PC-9 (cell line): ENCODE measurements around the gene TBC1D9B. TPM values are rescaled to one million over a fixed set of nuclear protein-coding genes. Genes with fewer than 3 reads are reported as not detected.

Experiments used
- Bru-seq: library from RNA; stranded (reverse); fragments of 400-500 nt; gene quantifications from one replicate; lab custom pipeline; 2021; lab: Mats Ljungman, UMichigan
- BruChase-seq, 2 experiments: library from RNA; stranded (reverse); fragments of 400-500 nt; gene quantifications; one replicate each; lab custom pipeline; 2021; lab: Mats Ljungman, UMichigan
- BruUV-seq: library from RNA; stranded (reverse); fragments of 400-500 nt; replicated peaks from 2 replicates; lab custom pipeline; 2021; lab: Mats Ljungman, UMichigan
- CTCF ChIA-PET: fragments of 300-600 bp; sonication (Branson Sonifier 250); formaldehyde crosslinking; loops from one replicate; lab custom pipeline; 2022; ENCODE audit warnings: antibody characterized with exemption; lab: Charles Lee
- POLR2A ChIA-PET: fragments of 300-600 bp; sonication (Branson Sonifier 250); formaldehyde crosslinking; loops from one replicate; lab custom pipeline; 2022; ENCODE audit warnings: antibody characterized with exemption; ENCODE audit not compliant: unreplicated experiment; lab: Charles Lee
- DNase-seq, 2 experiments: peaks; one replicate each; pipeline versions ENCODE4 v3.0.0 to v3.0.0-alpha.2; 2015 to 2022; ENCODE audit warnings: mixed read lengths in 1 of 2
- H2AFZ ChIP-seq: fragments of 200-600 bp; sonication (generic); 2 replicates; pipeline ENCODE4 v1.8.1; 2017; ENCODE audit warnings: antibody characterized with exemption
- H3F3A ChIP-seq: fragments of 200-600 bp; sonication (generic); 2 replicates; pipeline ENCODE4 v1.8.1; 2017; ENCODE audit warnings: antibody characterized with exemption, mild to moderate bottlenecking, low read depth; ENCODE audit not compliant: insufficient read depth
- H3K27ac ChIP-seq: fragments of 200-600 bp; sonication (generic); 2 replicates; pipeline ENCODE4 v1.6.1; 2016; ENCODE audit warnings: mixed run types
- H3K27me3 ChIP-seq: fragments of 200-600 bp; sonication (generic); 2 replicates; pipeline ENCODE4 v1.6.1; 2016; ENCODE audit warnings: low read depth, mixed run types; ENCODE audit not compliant: insufficient read depth
- H3K36me3 ChIP-seq: fragments of 200-600 bp; sonication (generic); 2 replicates; pipeline ENCODE4 v1.6.1; 2016; ENCODE audit warnings: low read depth, mixed run types
- H3K4me1 ChIP-seq: fragments of 200-600 bp; sonication (generic); replicated peaks from 2 replicates; pipeline ENCODE4 v1.6.1; 2016; ENCODE audit warnings: mixed run types; ENCODE audit not compliant: insufficient read depth
- H3K4me2 ChIP-seq: fragments of 200-600 bp; sonication (generic); 2 replicates; pipeline ENCODE4 v1.6.1; 2017; ENCODE audit warnings: mixed run types
- H3K4me3 ChIP-seq: fragments of 200-600 bp; sonication (generic); 2 replicates; pipeline ENCODE4 v1.6.1; 2016; ENCODE audit warnings: mixed run types
- H3K79me2 ChIP-seq: fragments of 200-600 bp; sonication (generic); 2 replicates; pipeline ENCODE4 v1.6.1; 2017; ENCODE audit warnings: low read depth, mixed run types
- H3K9me2 ChIP-seq: fragments of 200-600 bp; sonication (generic); 2 replicates; pipeline ENCODE4 v1.8.1; 2017; ENCODE audit warnings: mild to moderate bottlenecking; ENCODE audit not compliant: insufficient read depth
- H3K9me3 ChIP-seq: fragments of 200-600 bp; sonication (generic); 2 replicates; pipeline ENCODE4 v1.8.1; 2016; ENCODE audit warnings: low read depth; ENCODE audit not compliant: insufficient read depth
- H4K20me1 ChIP-seq: fragments of 200-600 bp; sonication (generic); 2 replicates; pipeline ENCODE4 v1.8.1; 2017; ENCODE audit not compliant: insufficient read depth
- CTCF ChIP-seq: fragments of 200-600 bp; sonication (generic); conservative IDR thresholded peaks from 2 replicates; pipeline ENCODE4 v1.6.1; 2017; ENCODE audit warnings: mixed run types, antibody characterized with exemption, mild to moderate bottlenecking, moderate library complexity
- EZH2 ChIP-seq: fragments of 200-600 bp; sonication (generic); IDR thresholded peaks from 2 replicates; pipeline ENCODE4 v1.8.0; 2017; ENCODE audit warnings: antibody characterized with exemption, low read depth
- intact Hi-C: fragments of 100-400 bp; cut with micrococcal nuclease; formaldehyde crosslinking; loops from one replicate; pipeline ENCODE4 v1.10.0; 2022; ENCODE audit not compliant: unreplicated experiment
- long read RNA-seq: library from polyadenylated mRNA; stranded (forward); transcript quantifications from one replicate; pipeline ENCODE4 v2.0.0, GENCODE V29; 2022
- total RNA-seq: library from RNA; stranded (reverse); gene quantifications from 2 replicates; pipeline ENCODE4 v1.2.3, GENCODE V29; 2021

TBC1D9B gene
- total RNA-seq (118 and 148 TPM in 2 replicates), Bru-seq, nascent RNA (percentile 67 among the genes with signal in this experiment), BruChase-seq, experiment 1, labeled RNA remaining after a 2-hour chase (percentile 74 among the genes with signal in this experiment), BruChase-seq, experiment 2, labeled RNA remaining after a 6-hour chase (percentile 83 among the genes with signal in this experiment)
- long read RNA-seq, full-length matches to known transcripts = 53 of 112 reads
- long read RNA-seq, partial matches to known transcripts = 15 of 112 reads
- long read RNA-seq, other reads (novel, unspliced or antisense) = 44 of 112 reads

- H2AFZ ChIP-seq = peak within 1 kb of the TSS; percentile 91
These were observed at the start of gene TBC1D9B for GRCh38 chr5:179907556-179908324. TSS of gene TBC1D9B (minus strand) at chr5:179907897. CDS start at chr5:179907821, 76 bp downstream.

GRCh38 chr5:179955630-179956029, 47.9 kb upstream of the TBC1D9B start:
- Histone ChIP-seq H3K9me2 (no peaks in the 10 kb centered on the region), H3K36me3 (no peaks in the 10 kb centered on the region), H2AFZ (no peak overlapping the region), H3K4me1 (no peaks in the 10 kb centered on the region), H4K20me1 (no peaks in the 10 kb centered on the region), H3K4me2 (no peak overlapping the region), H3K27ac (no peak overlapping the region), H3K4me3 (no peak overlapping the region), H3K79me2 (no peaks in the 10 kb centered on the region), H3F3A (no peaks in the 10 kb centered on the region), H3K27me3 (no peaks in the 10 kb centered on the region), H3K9me3 (no peaks in the 10 kb centered on the region)
- intact Hi-C loops = no loop called here
- TF ChIP-seq EZH2 = no peak
- TF ChIP-seq CTCF = no peak
- DNase-seq = no peak
- no TSS peak for BruUV-seq
- ChIA-PET POLR2A (no interaction called here), CTCF (no interaction called here)

More at GRCh38 chr5:179907556-179908324, at the start of gene TBC1D9B:
- peaks cover 24% of the 10 kb centered on the region for H3K79me2 ChIP-seq
- intact Hi-C loops = loop anchor here (5.0 to 10.0 kb wide), 4 partner anchors 103 to 185 kb away; partner anchors contain the start of genes MAML1 and MGAT4B
- no peak for TF ChIP-seq EZH2
- TF ChIP-seq CTCF = 0 out of 2 replicates have a peak, but pooled peaks have one; percentile 17
- peak in 1 of 2 experiments; percentile 69 for DNase-seq
- H3K27me3 ChIP-seq = no peaks in the 10 kb centered on the region
- H3K4me2 ChIP-seq = peak within 1 kb of the TSS; percentile 99
- peaks cover 4% of the 10 kb centered on the region; the same call in 1 of the 2 replicates for H3K36me3 ChIP-seq
- H4K20me1 ChIP-seq = peaks cover 6% of the 10 kb centered on the region; the same call in 1 of the 2 replicates
- peaks cover 11% of the 10 kb centered on the region for H3K4me1 ChIP-seq
- CTCF ChIA-PET = interaction anchor here (0.7 kb wide), 1 partner anchor 96 kb away, joined by 3 read pairs; no protein-coding TSS in a partner anchor
- H3K9me3 ChIP-seq = no peaks in the 10 kb centered on the region
- H3K27ac ChIP-seq = 0 out of 2 replicates have a peak within 1 kb of the TSS, but pooled peaks have one; percentile 9
- POLR2A ChIA-PET = no interaction called here
- BruUV-seq = no TSS peak
- H3F3A ChIP-seq = peaks cover 13% of the 10 kb centered on the region
- H3K9me2 ChIP-seq = no peaks in the 10 kb centered on the region
- peak within 1 kb of the TSS; percentile 95 for H3K4me3 ChIP-seq

- Histone ChIP-seq H3K36me3 (no peaks in the 10 kb centered on the region), H4K20me1 (no peaks in the 10 kb centered on the region), H3K27ac (no peak overlapping the region), H3K79me2 (no peaks in the 10 kb centered on the region), H3K27me3 (no peaks in the 10 kb centered on the region), H3K4me2 (no peak overlapping the region), H3F3A (no peaks in the 10 kb centered on the region), H3K4me1 (no peaks in the 10 kb centered on the region), H3K9me2 (no peaks in the 10 kb centered on the region), H3K9me3 (no peaks in the 10 kb centered on the region), H2AFZ (no peak overlapping the region), H3K4me3 (no peak overlapping the region)
- no TSS peak for BruUV-seq
- TF ChIP-seq EZH2 (no peak), CTCF (no peak)
- intact Hi-C loops = no loop called here
- ChIA-PET CTCF (no interaction called here), POLR2A (no interaction called here)
- DNase-seq = no peak
These were observed 47.4 kb upstream of the TBC1D9B start for GRCh38 chr5:179955062-179955461.
